Karpas-422 (cell line): ENCODE results near the gene DGLUCY. TPM values are rescaled to one million over a fixed set of nuclear protein-coding genes. Genes with fewer than 3 reads are reported as not detected.
"Not testable (repeated sequence)": the region's sequence is repeated elsewhere in the genome, so short reads cannot be mapped to it uniquely, and the experiment has no call there.

Experiments used
- DNase-seq: peaks from one replicate; pipeline ENCODE4 v3.0.0-alpha.2; 2015
- H2AFZ ChIP-seq: fragments of 200-600 bp; sonication (generic); 2 replicates; pipeline ENCODE4 v1.6.1; 2014; ENCODE audit warnings: antibody characterized with exemption, low read length, mixed read lengths
- H3K27ac ChIP-seq: fragments of 200-600 bp; sonication (generic); 2 replicates; pipeline ENCODE4 v1.5.1; 2014; ENCODE audit warnings: mild to moderate bottlenecking, low read length, moderate library complexity
- H3K27me3 ChIP-seq: fragments of 200-600 bp; sonication (generic); 2 replicates; pipeline ENCODE4 v1.6.1; 2014; ENCODE audit warnings: low read length, mixed read lengths
- H3K36me3 ChIP-seq: fragments of 200-600 bp; sonication (generic); 2 replicates; pipeline ENCODE4 v1.6.1; 2014; ENCODE audit warnings: low read length, mixed read lengths; ENCODE audit not compliant: insufficient read depth
- H3K4me1 ChIP-seq: fragments of 200-600 bp; sonication (generic); 2 replicates; pipeline ENCODE4 v1.6.1; 2014; ENCODE audit warnings: mild to moderate bottlenecking, low read length, mixed read lengths
- H3K4me2 ChIP-seq: fragments of 200-600 bp; sonication (generic); 2 replicates; pipeline ENCODE4 v1.6.1; 2014; ENCODE audit warnings: low read length, low read depth, mild to moderate bottlenecking; ENCODE audit not compliant: poor library complexity, severe bottlenecking
- H3K4me3 ChIP-seq: fragments of 200-600 bp; sonication (generic); 2 replicates; pipeline ENCODE4 v1.5.1; 2014; ENCODE audit warnings: mild to moderate bottlenecking, antibody characterized with exemption, low read length, mixed read lengths
- H3K79me2 ChIP-seq: fragments of 200-600 bp; sonication (generic); 2 replicates; pipeline ENCODE4 v1.6.1; 2014; ENCODE audit warnings: mild to moderate bottlenecking, low read length, mixed read lengths
- H3K9ac ChIP-seq: fragments of 200-600 bp; sonication (generic); 2 replicates; pipeline ENCODE4 v1.6.0; 2014; ENCODE audit warnings: low read length
- H3K9me2 ChIP-seq: fragments of 200-600 bp; sonication (generic), shearing (Covaris generic); replicated peaks from 2 replicates; pipeline ENCODE4 v1.6.0; 2014; ENCODE audit warnings: mild to moderate bottlenecking, low read length, moderate library complexity; ENCODE audit not compliant: insufficient read depth
- H3K9me3 ChIP-seq: fragments of 300-700, 200-600 bp; sonication (generic); 2 replicates; pipeline ENCODE4 v1.6.1; 2014; ENCODE audit warnings: low read length, mixed read lengths
- H4K20me1 ChIP-seq: fragments of 200-600 bp; sonication (generic); 2 replicates; pipeline ENCODE4 v1.6.1; 2014; ENCODE audit warnings: mild to moderate bottlenecking, antibody characterized with exemption, low read length, low read depth; ENCODE audit not compliant: insufficient read depth
- total RNA-seq: library from RNA; depleted of rRNA; stranded (reverse); fragments of >200 nt; shearing (Covaris generic); gene quantifications from 2 replicates; pipeline ENCODE4 v1.2.3, GENCODE V29; 2014; ENCODE audit warnings: low replicate concordance

Gene DGLUCY
- total RNA-seq, 1 experiment from 2014 or later = 99.9 TPM

DNA sequence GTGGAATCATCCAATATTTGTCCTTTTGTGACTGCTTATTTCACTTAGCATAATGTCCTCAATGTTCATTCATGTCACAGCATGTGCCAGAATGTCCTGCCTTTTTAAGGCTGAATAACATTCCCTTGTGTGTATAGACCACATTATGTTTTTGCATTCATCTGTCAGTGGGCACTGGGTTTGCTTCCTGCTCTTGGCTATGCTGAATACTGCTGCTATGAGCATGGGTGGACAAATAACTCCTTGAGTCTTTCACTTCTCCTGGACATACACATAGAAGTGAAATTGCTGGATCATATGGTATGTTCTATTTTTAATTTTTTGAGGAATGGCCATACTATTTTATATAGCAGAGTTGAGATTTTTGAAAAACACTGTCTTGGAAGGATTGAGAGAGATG lies 83.8 kb downstream of the DGLUCY start:
- no peak for DNase-seq
- Histone ChIP-seq H3K9ac (no peak overlapping the region), H3K79me2 (no peaks in the 10 kb centered on the region), H3K9me3 (no peaks in the 10 kb centered on the region), H4K20me1 (no peaks in the 10 kb centered on the region), H3K4me1 (0 out of 2 replicates have a peak, but pooled peaks cover 3% of the 10 kb centered on the region), H3K9me2 (no peaks in the 10 kb centered on the region), H3K27me3 (no peaks in the 10 kb centered on the region), H2AFZ (no peak overlapping the region), H3K27ac (no peak overlapping the region), H3K4me2 (no peak overlapping the region), H3K4me3 (no peak overlapping the region), H3K36me3 (peaks cover 16% of the 10 kb centered on the region)

DNA sequence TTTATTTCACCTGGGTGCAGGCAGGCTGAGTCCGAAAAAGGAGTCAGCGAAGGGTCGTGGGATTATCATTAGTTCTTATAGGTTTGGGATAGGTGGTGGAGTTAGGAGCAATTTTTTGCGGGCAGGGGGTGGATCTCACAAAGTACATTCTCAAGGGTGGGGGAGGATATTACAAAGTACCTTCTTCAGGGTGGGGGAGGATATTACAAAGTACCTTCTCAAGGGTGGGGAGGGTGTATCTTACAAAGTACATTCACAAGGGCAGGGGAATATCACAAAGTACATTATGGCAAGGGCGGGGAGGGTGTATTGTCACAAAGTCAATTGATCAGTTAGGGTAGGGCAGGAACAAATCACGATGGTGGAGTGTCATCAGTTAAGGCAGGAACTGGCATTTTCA lies 86.9 kb downstream of the DGLUCY start:
- H3K27ac ChIP-seq, H3K4me1 ChIP-seq, H4K20me1 ChIP-seq, H3K9ac ChIP-seq, H3K9me3 ChIP-seq, DNase-seq, H3K9me2 ChIP-seq, H2AFZ ChIP-seq, H3K79me2 ChIP-seq, H3K27me3 ChIP-seq, H3K4me3 ChIP-seq, H3K4me2 ChIP-seq: not testable (repeated sequence)
- H3K36me3 ChIP-seq = peaks cover 33% of the 10 kb centered on the region

DNA sequence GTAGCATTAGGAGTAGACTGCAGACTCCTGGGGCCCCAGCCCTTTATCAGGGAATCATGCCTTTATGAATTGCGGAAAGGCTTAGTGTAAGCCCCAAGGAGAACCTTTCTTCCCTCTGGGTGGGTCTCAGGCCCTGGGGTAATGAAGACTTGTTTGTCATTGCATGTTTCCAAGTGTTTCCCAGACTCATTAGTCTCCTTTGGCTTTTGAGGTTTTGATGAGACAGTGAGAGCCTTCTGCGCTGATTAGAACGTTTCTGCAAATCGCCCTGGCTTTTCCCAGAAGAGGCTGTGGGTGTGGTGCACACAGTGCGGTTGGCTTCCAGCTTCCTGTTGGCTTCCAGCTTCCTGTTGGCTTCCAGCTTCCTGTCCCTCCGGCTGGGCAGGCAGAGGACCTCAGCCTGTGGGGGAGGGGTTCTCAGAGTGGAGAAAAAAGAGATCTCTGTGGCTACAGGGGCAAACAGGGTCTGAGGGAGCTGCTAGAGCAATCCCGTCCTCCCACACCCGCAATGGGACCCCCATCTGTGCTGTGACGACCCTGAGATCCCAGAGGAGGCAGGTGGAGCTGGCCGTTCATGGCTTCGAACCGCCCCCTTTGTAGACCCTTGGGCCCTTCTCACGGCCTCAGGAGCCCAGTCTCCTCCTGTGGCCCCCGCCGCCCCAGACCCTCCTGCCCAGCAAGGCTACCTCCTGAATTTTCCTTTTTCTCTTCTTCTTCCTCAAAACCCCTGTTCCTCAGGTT lies 88.5 kb downstream of the DGLUCY start:
- no peaks in the 10 kb centered on the region for H3K9me3 ChIP-seq
- H3K9ac ChIP-seq = no peak overlapping the region
- H3K4me2 ChIP-seq = no peak overlapping the region
- no peaks in the 10 kb centered on the region for H3K4me1 ChIP-seq
- no peaks in the 10 kb centered on the region for H4K20me1 ChIP-seq
- no peak overlapping the region for H3K27ac ChIP-seq
- H2AFZ ChIP-seq = no peak overlapping the region
- no peak overlapping the region for H3K4me3 ChIP-seq
- no peaks in the 10 kb centered on the region for H3K9me2 ChIP-seq
- no peaks in the 10 kb centered on the region for H3K27me3 ChIP-seq
- H3K79me2 ChIP-seq = no peaks in the 10 kb centered on the region
- peaks cover 25% of the 10 kb centered on the region for H3K36me3 ChIP-seq
- no peak for DNase-seq

DNA sequence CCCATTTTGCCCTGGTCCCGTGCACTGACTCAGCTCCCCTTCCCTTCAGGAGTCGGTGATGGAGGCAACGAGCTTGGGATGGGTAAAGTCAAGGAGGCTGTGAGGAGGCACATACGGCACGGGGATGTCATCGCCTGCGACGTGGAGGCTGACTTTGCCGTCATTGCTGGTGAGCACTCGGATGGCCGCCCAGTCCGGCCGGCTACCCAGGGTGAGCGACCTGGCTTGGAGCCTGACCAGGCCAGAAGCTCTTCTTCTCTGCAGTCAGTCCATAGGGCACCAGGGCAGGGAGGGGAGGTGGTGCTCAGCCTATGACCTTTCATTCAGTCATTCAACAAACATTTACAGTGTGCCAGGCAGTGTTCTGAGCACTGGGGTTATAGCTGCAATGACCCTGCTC lies 90.8 kb downstream of the DGLUCY start:
- no peaks in the 10 kb centered on the region for H3K79me2 ChIP-seq
- no peaks in the 10 kb centered on the region for H3K9me2 ChIP-seq
- H2AFZ ChIP-seq = no peak overlapping the region
- H3K4me3 ChIP-seq = no peak overlapping the region
- no peak for DNase-seq
- H3K4me2 ChIP-seq = no peak overlapping the region
- no peaks in the 10 kb centered on the region for H4K20me1 ChIP-seq
- no peak overlapping the region for H3K27ac ChIP-seq
- no peaks in the 10 kb centered on the region for H3K4me1 ChIP-seq
- H3K36me3 ChIP-seq = peaks cover 18% of the 10 kb centered on the region
- H3K9ac ChIP-seq = no peak overlapping the region
- H3K27me3 ChIP-seq = no peaks in the 10 kb centered on the region
- no peaks in the 10 kb centered on the region for H3K9me3 ChIP-seq

DNA sequence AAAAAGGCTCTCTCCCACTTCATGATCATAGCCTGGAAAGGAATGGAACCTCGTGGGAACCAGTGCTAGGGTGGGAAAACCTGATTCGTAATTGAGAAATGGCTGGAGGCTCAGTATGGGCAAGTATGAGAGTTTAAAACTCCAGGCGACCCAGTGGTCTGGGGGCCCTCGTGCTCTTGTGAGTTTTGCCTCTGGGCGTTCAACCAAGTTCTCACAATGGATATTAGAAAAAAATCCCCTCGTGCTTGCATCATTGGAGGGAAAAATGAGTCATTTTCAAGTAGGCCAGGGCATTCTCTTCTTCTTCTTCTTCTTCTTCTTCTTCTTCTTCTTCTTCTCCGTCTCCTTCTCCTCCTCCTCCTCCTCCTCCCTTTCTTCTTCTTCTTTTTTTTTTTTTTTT lies 91.6 kb downstream of the DGLUCY start:
- no peaks in the 10 kb centered on the region for H3K9me3 ChIP-seq
- no peaks in the 10 kb centered on the region for H3K79me2 ChIP-seq
- H3K27me3 ChIP-seq = no peaks in the 10 kb centered on the region
- no peak overlapping the region for H3K4me2 ChIP-seq
- no peak overlapping the region for H3K9ac ChIP-seq
- H3K4me1 ChIP-seq = no peaks in the 10 kb centered on the region
- H3K27ac ChIP-seq = no peak overlapping the region
- H4K20me1 ChIP-seq = no peaks in the 10 kb centered on the region
- no peak for DNase-seq
- no peak overlapping the region for H2AFZ ChIP-seq
- no peaks in the 10 kb centered on the region for H3K9me2 ChIP-seq
- peaks cover 20% of the 10 kb centered on the region; the same call in 1 of the 2 replicates for H3K36me3 ChIP-seq
- H3K4me3 ChIP-seq = no peak overlapping the region

DNA sequence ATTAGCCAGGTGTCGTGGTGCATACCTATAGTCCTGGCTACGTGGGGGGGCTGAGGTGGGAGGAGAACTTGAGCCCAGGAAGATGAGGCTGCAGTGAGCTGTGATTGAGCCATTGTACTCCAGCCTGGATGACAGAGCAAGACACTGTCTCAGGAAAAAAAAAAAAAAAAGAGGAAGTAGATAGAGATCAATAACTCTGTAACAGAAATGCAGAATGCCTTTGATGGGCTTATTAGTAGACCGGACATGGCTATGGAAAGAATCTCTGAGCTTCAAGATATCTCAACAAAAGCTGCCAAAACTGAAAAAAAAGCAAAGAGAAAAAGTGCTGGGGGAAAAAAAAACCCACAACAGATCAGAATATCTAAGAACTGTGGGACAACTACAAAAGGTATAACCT lies 93.1 kb downstream of the DGLUCY start:
- H3K36me3 ChIP-seq = peaks cover 23% of the 10 kb centered on the region; the same call in 1 of the 2 replicates
- no peaks in the 10 kb centered on the region for H3K27me3 ChIP-seq
- H3K9ac ChIP-seq = no peak overlapping the region
- H3K4me2 ChIP-seq = no peak overlapping the region
- H3K79me2 ChIP-seq = no peaks in the 10 kb centered on the region
- H2AFZ ChIP-seq = no peak overlapping the region
- H3K27ac ChIP-seq = no peak overlapping the region
- no peaks in the 10 kb centered on the region for H3K4me1 ChIP-seq
- H3K4me3 ChIP-seq = no peak overlapping the region
- no peaks in the 10 kb centered on the region for H4K20me1 ChIP-seq
- no peaks in the 10 kb centered on the region for H3K9me2 ChIP-seq
- H3K9me3 ChIP-seq = no peaks in the 10 kb centered on the region
- DNase-seq = no peak

DNA sequence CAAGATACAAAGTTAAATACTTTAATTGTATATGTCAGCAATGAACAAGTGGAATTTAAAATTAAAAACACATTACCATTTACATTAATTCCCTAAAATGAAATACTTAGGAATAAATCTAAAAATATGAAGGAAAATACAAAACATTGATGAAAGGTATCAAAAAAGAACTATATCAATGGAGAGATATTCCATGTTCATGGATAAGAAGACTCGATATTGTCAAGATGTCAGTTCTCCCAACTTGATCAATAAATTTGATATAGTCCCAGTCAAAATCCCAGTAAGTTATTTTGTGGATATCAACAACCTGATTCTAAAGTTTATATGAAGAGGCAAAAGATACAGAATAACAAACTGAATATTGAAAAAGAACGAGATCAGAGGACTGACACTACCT lies 97.1 kb downstream of the DGLUCY start:
- Histone ChIP-seq H3K79me2 (no peaks in the 10 kb centered on the region), H3K27ac (no peak overlapping the region), H3K9ac (no peak overlapping the region), H3K4me1 (no peaks in the 10 kb centered on the region), H3K27me3 (no peaks in the 10 kb centered on the region), H3K9me2 (no peaks in the 10 kb centered on the region), H2AFZ (no peak overlapping the region), H3K36me3 (peaks cover 13% of the 10 kb centered on the region; the same call in 1 of the 2 replicates), H3K4me2 (no peak overlapping the region), H3K9me3 (no peaks in the 10 kb centered on the region), H4K20me1 (no peaks in the 10 kb centered on the region), H3K4me3 (no peak overlapping the region)
- DNase-seq = no peak

DNA sequence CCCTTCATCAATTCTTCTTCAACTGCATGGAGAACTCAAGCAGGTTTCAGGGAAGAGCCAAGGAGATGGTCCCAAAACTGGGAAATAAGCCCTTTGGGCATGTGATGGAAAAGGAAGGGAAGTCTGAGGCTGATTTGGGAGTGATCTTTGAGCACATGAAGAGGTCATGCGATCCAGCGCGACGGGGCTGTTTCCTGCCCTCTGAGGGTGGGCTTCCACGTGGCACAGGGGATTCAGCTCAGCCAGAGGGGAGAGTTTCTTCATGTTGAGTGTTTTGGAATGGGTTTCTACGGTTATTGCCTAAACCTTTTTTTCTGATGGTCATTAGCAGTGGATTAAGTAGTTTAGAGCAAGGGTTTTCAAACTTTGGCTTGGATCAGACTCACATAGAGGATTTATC lies 100.4 kb downstream of the DGLUCY start:
- H3K4me3 ChIP-seq = no peak overlapping the region
- H3K36me3 ChIP-seq = peaks cover 18% of the 10 kb centered on the region; the same call in 1 of the 2 replicates
- H3K27me3 ChIP-seq = no peaks in the 10 kb centered on the region
- H3K4me1 ChIP-seq = no peaks in the 10 kb centered on the region
- H3K9me3 ChIP-seq = no peaks in the 10 kb centered on the region
- H3K27ac ChIP-seq = no peak overlapping the region
- H3K9ac ChIP-seq = no peak overlapping the region
- no peaks in the 10 kb centered on the region for H3K79me2 ChIP-seq
- no peaks in the 10 kb centered on the region for H4K20me1 ChIP-seq
- no peak overlapping the region for H3K4me2 ChIP-seq
- no peaks in the 10 kb centered on the region for H3K9me2 ChIP-seq
- no peak for DNase-seq
- H2AFZ ChIP-seq = no peak overlapping the region
